Loucy (cell line): ENCODE data around the gene MYO5B.

Source experiments
- CTCF ChIP-seq: fragments of 200-600 bp; sonication (generic); conservative IDR thresholded peaks from 2 replicates; pipeline ENCODE4 v1.5.1; 2014; ENCODE audit warnings: mild to moderate bottlenecking, antibody characterized with exemption, low read length
- EZH2phosphoT487 ChIP-seq: fragments of 200-600 bp; IDR thresholded peaks from 2 replicates; pipeline ENCODE4 v1.6.1; 2018; ENCODE audit warnings: antibody characterized with exemption, mild to moderate bottlenecking, moderate library complexity, borderline replicate concordance

- TF ChIP-seq CTCF (no peak), EZH2phosphoT487 (no peak)
Observed at GRCh38 chr18:49913221-49913620, 281.7 kb downstream of the MYO5B start.
